ENCODE measurements around the gene RPS15. TPM values are rescaled to one million over a fixed set of nuclear protein-coding genes. Genes with fewer than 3 reads are reported as not detected.
A peak's percentile ranks its signal among the peaks of the same experiment; 100 is the strongest.

RPS15 gene
- total and polyA plus RNA-seq, 2 of the 13 experiments (the other 11 are each of a cell fraction or from before 2014, with no cell fraction given), result 695 to 1,411 TPM

- no peak for DNase-seq (ENCODE audit: low spot score)
- WGBS (ENCODE audit: low lambda C conversion rate), result 69% methylated on average over 16 of the region's 25 CpGs
- H3K9me3 ChIP-seq (ENCODE audit: low read length), result no peaks in the 10 kb centered on the region
- H3K79me2 ChIP-seq (ENCODE audit: insufficient read depth, low read length), result no peaks in the 10 kb centered on the region
- no peak overlapping the region for H2AFZ ChIP-seq (ENCODE audit: low read length)
- H3K9ac ChIP-seq (ENCODE audit: insufficient read depth, low read depth, low read length), result no peak overlapping the region
- H3K27ac ChIP-seq (ENCODE audit: extremely low read length, insufficient read depth, low read length), result no peak overlapping the region
- H3K4me1 ChIP-seq (ENCODE audit: insufficient read depth, low read length), result peaks cover 40% of the 10 kb centered on the region
- intact Hi-C loops (cut with micrococcal nuclease; ENCODE audit: unreplicated experiment) (no loop called here), in situ Hi-C loops (cut with HindIII; ENCODE audit: extremely low pct_ligation_motif_present, low pct_unique_long_range_greater_than_20kb) (no loop called here)
- H3K27me3 ChIP-seq (ENCODE audit: control insufficient read depth in 1 of 2, insufficient read depth in 2 of 2, low read length in 2 of 2), result no peaks in the 10 kb centered on the region
- no TSS peak for BruUV-seq (replicated peaks)
- CTCF ChIA-PET (ENCODE audit: low intra/inter-chr PET ratio, low total read pairs), result no interaction called here
- no peak overlapping the region for H3K4me2 ChIP-seq (ENCODE audit: low read depth, low read length)
- H3K36me3 ChIP-seq (replicated peaks in 1 of 2; ENCODE audit: control insufficient read depth in 1 of 2, insufficient read depth in 2 of 2, low read length in 2 of 2), result peaks cover 2 to 10% of the 10 kb centered on the region in 2 experiments; a peak in 2 of 5 replicates
- FAIRE-seq, result no peak
- POLR2A ChIA-PET, result interaction anchor here (0.7 kb wide), 1 partner anchor 119 kb away, joined by 5 read pairs; no protein-coding TSS in a partner anchor
- no peak overlapping the region for H3K4me3 ChIP-seq (replicated peaks in 1 of 3; ENCODE audit: insufficient read depth in 1 of 3, low read depth in 2 of 3, low read length in 3 of 3)
- H4K20me1 ChIP-seq (ENCODE audit: insufficient read depth, low read length), result no peaks in the 10 kb centered on the region
- 0 out of 3 replicates have a peak, but pooled peaks have one; percentile 1 for ATAC-seq
- TF ChIP-seq ZNF564 (CRISPR knock-in tag; IDR thresholded peaks at IDR 0.05) (peak; percentile 16; the same call in 1 of the 2 replicates), SKIL (CRISPR knock-in tag; IDR thresholded peaks at IDR 0.05; ENCODE audit: borderline replicate concordance) (0 out of 2 replicates have a peak, but pooled peaks have one; percentile 19), ZNF687 (CRISPR knock-in tag; IDR thresholded peaks at IDR 0.05) (peak; percentile 31; the same call in 1 of the 2 replicates), CREB1 (IDR thresholded peaks at IDR 0.05) (no peak), CREB1 (CRISPR knock-in tag; IDR thresholded peaks at IDR 0.05) (no peak), POLR2AphosphoS5 (IDR thresholded peaks at IDR 0.05; ENCODE audit: low read depth, low read length) (peak; percentile 70; the same call in 1 of the 2 replicates), PHB2 (IDR thresholded peaks at IDR 0.05; ENCODE audit: partially characterized antibody) (no peak), HDAC2 (CRISPR knock-in tag; IDR thresholded peaks at IDR 0.05) (no peak), ZNF33A (CRISPR knock-in tag; IDR thresholded peaks at IDR 0.05; ENCODE audit: borderline replicate concordance) (no peak), KDM2A (CRISPR knock-in tag; IDR thresholded peaks at IDR 0.05; ENCODE audit: borderline replicate concordance, low read depth) (peak; percentile 35; the same call in 1 of the 2 replicates), NFATC3 (CRISPR knock-in tag; IDR thresholded peaks at IDR 0.05) (0 out of 2 replicates have a peak, but pooled peaks have one; percentile 11), RBAK (CRISPR knock-in tag; IDR thresholded peaks at IDR 0.05) (peak; percentile 44; the same call in 1 of the 2 replicates), MAFF (IDR thresholded peaks at IDR 0.05; ENCODE audit: low read depth, low read length) (no peak), ARNTL (CRISPR knock-in tag; IDR thresholded peaks at IDR 0.05) (no peak), ZNF660 (CRISPR knock-in tag; IDR thresholded peaks at IDR 0.05; ENCODE audit: borderline replicate concordance, low read depth) (no peak), ZNF136 (CRISPR knock-in tag; IDR thresholded peaks at IDR 0.05; ENCODE audit: low read depth) (0 out of 2 replicates have a peak, but pooled peaks have one; percentile 40), ZNF326 (CRISPR knock-in tag; IDR thresholded peaks at IDR 0.05; ENCODE audit: borderline replicate concordance) (peak; percentile 50; the same call in 1 of the 2 replicates), FLYWCH1 (CRISPR knock-in tag; IDR thresholded peaks at IDR 0.05) (no peak), PAF1 (CRISPR knock-in tag; IDR thresholded peaks at IDR 0.05) (0 out of 2 replicates have a peak, but pooled peaks have one; percentile 14)
These were observed 42.0 kb upstream of the RPS15 start for GRCh38 chr19:1396019-1396767.
